GM12864 (cell line): ENCODE results near the gene ST13.
"Not testable (repeated sequence)": the region's sequence is repeated elsewhere in the genome, so short reads cannot be mapped to it uniquely, and the experiment has no call there.

ENCODE experiments used
- DNase-seq: peaks from one replicate; pipeline ENCODE4 v3.0.0-alpha.2; 2011; ENCODE audit warnings: low read depth
- H3K4me3 ChIP-seq: 2 replicates; pipeline ENCODE4 v1.5.1; 2011; ENCODE audit warnings: mild to moderate bottlenecking, low read depth, low read length, control low read depth
- TF ChIP-seq, protein P1 (sequence below): IDR thresholded peaks from 2 replicates; pipeline ENCODE4 v1.5.1; 2011; ENCODE audit warnings: low read depth, mild to moderate bottlenecking, moderate library complexity, low read length, control low read depth, inconsistent platforms; ENCODE audit errors: missing control alignments

Gene ST13

DNA sequence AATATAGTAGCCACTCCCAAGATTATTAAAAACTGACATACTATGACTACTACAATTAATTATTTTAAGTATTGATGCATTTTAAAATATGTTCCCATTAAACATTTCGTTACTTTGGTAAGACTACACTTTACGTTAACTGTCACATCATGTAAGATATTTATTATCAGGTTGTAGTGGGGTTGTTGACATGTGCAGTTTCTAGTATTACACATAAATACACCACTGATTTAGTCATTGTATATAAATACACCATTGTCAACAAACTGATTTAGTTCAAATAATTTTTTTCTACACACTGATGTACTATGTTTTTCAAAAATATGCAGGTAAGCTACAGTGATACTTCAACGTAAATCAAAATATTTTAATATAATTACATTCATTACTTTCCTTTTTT, 11.5 kb downstream of the ST13 start:
- H3K4me3 ChIP-seq = no peak overlapping the region
- no peak for DNase-seq
- TF ChIP-seq, protein P1, sequence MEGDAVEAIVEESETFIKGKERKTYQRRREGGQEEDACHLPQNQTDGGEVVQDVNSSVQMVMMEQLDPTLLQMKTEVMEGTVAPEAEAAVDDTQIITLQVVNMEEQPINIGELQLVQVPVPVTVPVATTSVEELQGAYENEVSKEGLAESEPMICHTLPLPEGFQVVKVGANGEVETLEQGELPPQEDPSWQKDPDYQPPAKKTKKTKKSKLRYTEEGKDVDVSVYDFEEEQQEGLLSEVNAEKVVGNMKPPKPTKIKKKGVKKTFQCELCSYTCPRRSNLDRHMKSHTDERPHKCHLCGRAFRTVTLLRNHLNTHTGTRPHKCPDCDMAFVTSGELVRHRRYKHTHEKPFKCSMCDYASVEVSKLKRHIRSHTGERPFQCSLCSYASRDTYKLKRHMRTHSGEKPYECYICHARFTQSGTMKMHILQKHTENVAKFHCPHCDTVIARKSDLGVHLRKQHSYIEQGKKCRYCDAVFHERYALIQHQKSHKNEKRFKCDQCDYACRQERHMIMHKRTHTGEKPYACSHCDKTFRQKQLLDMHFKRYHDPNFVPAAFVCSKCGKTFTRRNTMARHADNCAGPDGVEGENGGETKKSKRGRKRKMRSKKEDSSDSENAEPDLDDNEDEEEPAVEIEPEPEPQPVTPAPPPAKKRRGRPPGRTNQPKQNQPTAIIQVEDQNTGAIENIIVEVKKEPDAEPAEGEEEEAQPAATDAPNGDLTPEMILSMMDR = no peak

DNA sequence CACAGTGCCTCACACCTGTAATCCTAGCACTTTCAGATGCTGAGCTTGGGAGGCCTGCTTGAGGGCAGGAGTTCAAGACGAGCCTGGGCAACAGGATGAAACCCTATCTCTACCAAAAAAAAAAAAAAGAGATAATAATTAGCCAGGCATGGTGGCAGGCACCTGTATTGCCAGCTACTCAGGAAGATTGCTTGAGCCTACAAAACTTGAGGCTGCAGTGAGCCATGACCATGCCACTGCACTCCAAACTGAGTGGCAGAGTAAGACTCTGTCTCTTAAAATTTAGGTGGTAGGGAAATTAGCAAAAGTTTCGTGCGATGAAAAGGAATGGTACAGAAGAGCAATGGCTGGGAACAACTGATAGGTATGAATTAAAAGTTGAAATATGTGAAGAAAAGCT, 18.0 kb downstream of the ST13 start:
- no peak for DNase-seq
- H3K4me3 ChIP-seq = no peak overlapping the region
- TF ChIP-seq, protein P1 = no peak

DNA sequence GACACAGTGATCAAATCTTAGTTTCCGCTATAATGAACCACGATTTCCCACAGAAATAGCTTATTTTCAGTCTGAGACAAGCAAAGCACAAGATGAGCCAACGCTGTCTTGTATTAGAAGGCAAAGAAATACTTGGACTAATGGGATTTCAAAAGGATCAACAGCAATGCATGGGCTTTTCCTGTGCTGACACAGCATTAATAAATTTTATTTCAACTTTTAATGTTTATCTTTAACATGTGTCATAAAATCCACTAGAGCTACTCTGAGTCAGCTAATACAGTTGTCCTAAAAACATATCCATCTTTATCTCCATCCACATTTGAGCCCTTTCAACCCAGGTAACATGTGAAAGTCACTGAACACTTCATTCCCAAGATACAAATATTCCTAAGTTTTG, 21.8 kb downstream of the ST13 start:
- DNase-seq = no peak
- H3K4me3 ChIP-seq = no peak overlapping the region
- TF ChIP-seq, protein P1 = no peak

DNA sequence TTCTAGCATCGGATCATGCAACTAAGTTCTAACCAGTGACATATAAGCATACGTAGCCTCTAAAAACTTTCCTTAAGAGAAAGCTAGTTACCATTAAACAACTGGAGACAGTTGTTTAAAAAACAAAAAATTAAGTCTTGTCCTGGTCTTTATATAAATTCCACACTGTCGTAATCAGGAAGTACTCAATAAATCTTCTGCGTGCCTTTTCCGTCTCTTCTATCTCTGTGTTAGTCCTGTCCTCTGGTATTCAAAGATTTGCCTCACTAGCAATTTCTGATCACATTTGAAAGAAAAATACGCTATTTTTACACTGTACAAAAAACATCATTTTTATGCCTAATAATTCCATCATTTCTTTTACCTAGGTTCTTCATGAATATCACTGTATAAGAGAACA, 27.3 kb downstream of the ST13 start:
- TF ChIP-seq, protein P1 = no peak
- DNase-seq = no peak
- H3K4me3 ChIP-seq = no peak overlapping the region

DNA sequence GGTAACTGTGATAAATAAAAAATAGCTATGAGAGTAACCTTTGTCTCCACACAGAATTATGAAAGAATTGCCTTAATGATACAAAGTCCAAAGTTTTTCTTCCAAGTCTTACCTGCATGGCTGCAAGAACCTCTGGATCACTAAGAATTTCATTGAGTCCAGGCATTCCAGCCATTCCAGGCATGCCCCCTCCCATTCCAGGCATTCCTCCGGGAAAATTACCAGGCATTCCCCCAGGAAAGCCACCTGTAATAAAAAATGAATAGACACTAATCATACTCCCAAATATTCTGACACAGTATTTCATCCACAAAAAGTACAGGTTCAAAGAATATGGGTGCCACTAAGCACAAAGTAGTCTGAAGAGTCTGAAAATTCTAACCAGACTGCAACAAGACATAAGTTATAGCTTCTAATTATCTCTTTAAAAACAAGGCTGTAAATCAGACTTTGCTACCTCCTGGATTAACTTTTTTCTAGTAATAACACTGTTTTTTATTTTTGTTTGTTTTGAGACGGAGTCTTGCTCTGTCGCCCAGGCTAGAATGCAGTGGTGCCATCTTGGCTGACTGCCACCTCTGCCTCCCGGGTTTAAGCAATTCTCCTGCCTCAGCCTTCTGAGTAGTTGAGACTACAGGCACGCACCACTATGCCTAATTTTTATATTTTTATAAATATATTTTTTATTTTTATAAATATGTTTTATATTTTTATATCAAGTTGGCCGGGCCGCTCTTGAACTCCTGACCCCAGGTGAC, 29.3 kb downstream of the ST13 start:
- TF ChIP-seq, protein P1 = no peak
- no peak for DNase-seq
- no peak overlapping the region for H3K4me3 ChIP-seq

DNA sequence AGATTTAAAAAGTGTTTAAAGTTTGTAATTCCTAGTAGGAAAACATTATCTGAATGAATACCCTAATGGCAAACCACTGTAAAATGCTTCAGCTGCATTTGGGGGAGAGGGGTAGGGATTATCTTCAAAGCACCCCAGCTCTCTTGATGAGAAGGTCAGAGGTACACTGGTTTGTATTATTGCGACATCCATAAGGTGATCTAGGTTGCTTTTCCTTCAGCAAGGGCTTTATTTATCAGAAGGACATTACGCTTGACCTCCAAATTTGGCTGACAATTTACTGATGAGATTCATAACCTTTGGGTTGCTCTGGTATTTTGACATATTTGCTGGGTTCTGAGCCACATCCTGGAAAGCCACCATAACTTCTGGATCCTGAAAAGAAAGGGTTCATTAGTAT, 30.1 kb downstream of the ST13 start:
- DNase-seq, H3K4me3 ChIP-seq: not testable (repeated sequence)

DNA sequence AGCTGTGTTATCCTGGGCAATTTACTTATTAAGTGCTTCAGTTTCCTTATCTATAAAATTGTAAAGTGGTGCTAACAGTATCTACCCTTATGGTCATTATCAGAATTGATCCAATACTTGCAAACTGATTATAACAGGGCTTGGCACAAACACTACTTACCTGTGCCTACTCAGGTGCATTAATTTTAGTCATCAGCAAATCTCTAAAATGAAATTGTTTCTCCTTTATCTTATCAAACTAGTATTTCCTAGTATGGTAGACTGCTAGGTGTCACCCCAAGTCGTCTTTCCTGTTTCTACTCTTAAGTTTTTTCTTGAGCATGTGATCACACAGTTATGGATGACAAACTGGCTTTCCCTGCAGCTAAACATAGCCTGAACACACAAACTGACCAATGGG, 33.0 kb downstream of the ST13 start:
- TF ChIP-seq, protein P1 = no peak
- no peak for DNase-seq
- H3K4me3 ChIP-seq = no peak overlapping the region
